Fibroblast of lung (primary cell): ENCODE data around the gene DUSP15.

ENCODE experiments used
- CTCF ChIP-seq, 2 donors: IDR thresholded peaks in 1 of 2; conservative IDR thresholded peaks in 1 of 2; 1 replicate in 1 of 2; 2 replicates in 1 of 2; pipeline ENCODE4 v1.5.1; 2011 to 2012; ENCODE audit warnings: low read length in 2 of 2, control low read depth in 1 of 2, inconsistent platforms in 1 of 2, low read depth in 1 of 2, mild to moderate bottlenecking in 1 of 2
- EZH2 ChIP-seq: IDR thresholded peaks from 2 replicates; pipeline ENCODE4 v1.5.1; 2012; ENCODE audit warnings: low read length, control low read depth, mild to moderate bottlenecking; ENCODE audit errors: missing control alignments

GRCh38 chr20:31858760-31859083 is 11.6 kb downstream of the DUSP15 start:
- TF ChIP-seq EZH2, result no peak
- TF ChIP-seq CTCF (conservative IDR thresholded peaks at IDR 0.05 in 1 of 2, IDR thresholded peaks at IDR 0.05 in 1 of 2; ENCODE audit: low read depth in 1 of 2, low read length in 2 of 2), result no peak
